Common myeloid progenitor, CD34-positive (primary cell): Measurements from ENCODE around the gene ASIC2.
A peak's percentile ranks its signal among the peaks of the same experiment; 100 is the strongest.

Experiments used
- CTCF ChIA-PET: fragments of 350-600 bp; sonication (Branson Sonifier 250); formaldehyde crosslinking; loops from one replicate; lab custom pipeline; 2021; ENCODE audit warnings: antibody characterized with exemption; lab: Charles Lee
- POLR2A ChIA-PET: fragments of 350-600 bp; sonication (Branson Sonifier 250); formaldehyde crosslinking; loops from one replicate; lab custom pipeline; 2021; ENCODE audit warnings: antibody characterized with exemption; lab: Charles Lee
- DNase-seq, 3 donors: peaks; one replicate each; pipeline versions ENCODE4 v3.0.0 to v3.0.0-alpha.2; 2013
- H3K27ac ChIP-seq, 2 experiments: 1 replicate in 1 of 2; 2 replicates in 1 of 2; pipeline ENCODE4 v1.7.0; 2013; ENCODE audit warnings: inconsistent platforms in 2 of 2, low read length in 2 of 2, mild to moderate bottlenecking in 2 of 2, low read depth in 1 of 2, moderate library complexity in 1 of 2; ENCODE audit not compliant: severe bottlenecking in 2 of 2, insufficient read depth in 1 of 2, poor library complexity in 1 of 2
- H3K27me3 ChIP-seq, 5 experiments: replicated peaks in 2 of 5; 1 replicate in 3 of 5; 2 replicates in 2 of 5; pipeline versions ENCODE4 v1.6.1 to v1.7.0; 2013; ENCODE audit warnings: low read length in 4 of 5, mild to moderate bottlenecking in 2 of 5, moderate library complexity in 2 of 5, inconsistent platforms in 1 of 5; ENCODE audit not compliant: insufficient read depth in 5 of 5, control insufficient read depth in 4 of 5
- H3K36me3 ChIP-seq, 4 experiments: 1 replicate in 2 of 4; 2 replicates in 2 of 4; pipeline versions ENCODE4 v1.6.1 to v1.7.0; 2013; ENCODE audit warnings: low read length in 3 of 4, control low read depth in 1 of 4, mild to moderate bottlenecking in 1 of 4; ENCODE audit not compliant: control insufficient read depth in 4 of 4, insufficient read depth in 4 of 4
- H3K4me1 ChIP-seq, 4 experiments: 1 replicate in 3 of 4; 2 replicates in 1 of 4; pipeline versions ENCODE4 v1.6.1 to v1.7.1; 2013; ENCODE audit warnings: low read length in 3 of 4, mild to moderate bottlenecking in 3 of 4, control low read depth in 1 of 4, inconsistent platforms in 1 of 4, moderate library complexity in 1 of 4; ENCODE audit not compliant: control insufficient read depth in 4 of 4, insufficient read depth in 4 of 4; ENCODE audit errors: control extremely low read depth in 1 of 4
- H3K4me3 ChIP-seq, 7 experiments: 1 replicate in 4 of 7; 2 replicates in 3 of 7; pipeline versions ENCODE4 v1.5.1 to v1.7.0; 2013; ENCODE audit warnings: mild to moderate bottlenecking in 7 of 7, low read length in 6 of 7, moderate library complexity in 6 of 7, inconsistent platforms in 2 of 7, low read depth in 2 of 7, control low read depth in 1 of 7; ENCODE audit not compliant: insufficient read depth in 4 of 7, control insufficient read depth in 1 of 7; ENCODE audit errors: extremely low read depth in 1 of 7
- H3K9me3 ChIP-seq, 5 experiments: 1 replicate in 4 of 5; 2 replicates in 1 of 5; pipeline versions ENCODE4 v1.6.1 to v1.7.1; 2013; ENCODE audit warnings: low read length in 4 of 5, mild to moderate bottlenecking in 2 of 5, inconsistent platforms in 1 of 5, low read depth in 1 of 5, moderate library complexity in 1 of 5; ENCODE audit not compliant: control insufficient read depth in 4 of 5, insufficient read depth in 2 of 5; ENCODE audit errors: control extremely low read depth in 1 of 5
- WGBS: methylation state at CpG from one replicate; pipeline ENCODE4 v1.1.5; 2013; ENCODE audit not compliant: insufficient coverage; 5-methylcytosine and 5-hydroxymethylcytosine counted together

Gene ASIC2

GRCh38 chr17:33210285-33210684 lies 82.8 kb downstream of the ASIC2 start:
- Histone ChIP-seq H3K4me1 (no peaks in the 10 kb centered on the region), H3K27ac (no peak overlapping the region), H3K27me3 (peaks cover 0 to 18% (median 0%) of the 10 kb centered on the region in 5 experiments), H3K4me3 (no peak overlapping the region), H3K9me3 (no peaks in the 10 kb centered on the region), H3K36me3 (no peaks in the 10 kb centered on the region)
- WGBS = 0% methylated on average over 1 of the region's 2 CpGs
- DNase-seq = peak in 2 of 3 donors; percentile 8 to 15
- ChIA-PET CTCF (no interaction called here), POLR2A (no interaction called here)

GRCh38 chr17:33209671-33210070 lies 83.4 kb downstream of the ASIC2 start:
- CTCF ChIA-PET = interaction anchor here (1.6 kb wide), 1 partner anchor 12 kb away, joined by 4 read pairs; no protein-coding TSS in a partner anchor
- H3K36me3 ChIP-seq = no peaks in the 10 kb centered on the region
- POLR2A ChIA-PET = no interaction called here
- DNase-seq = no peak
- 54% methylated on average over 2 of the region's 2 CpGs for WGBS
- H3K4me1 ChIP-seq = no peaks in the 10 kb centered on the region
- H3K27ac ChIP-seq = no peak overlapping the region
- no peaks in the 10 kb centered on the region for H3K9me3 ChIP-seq
- H3K4me3 ChIP-seq = no peak overlapping the region
- H3K27me3 ChIP-seq = peaks cover 0 to 18% (median 0%) of the 10 kb centered on the region in 5 experiments

GRCh38 chr17:33207231-33207630 lies 85.9 kb downstream of the ASIC2 start:
- POLR2A ChIA-PET = no interaction called here
- DNase-seq = no peak

DNA sequence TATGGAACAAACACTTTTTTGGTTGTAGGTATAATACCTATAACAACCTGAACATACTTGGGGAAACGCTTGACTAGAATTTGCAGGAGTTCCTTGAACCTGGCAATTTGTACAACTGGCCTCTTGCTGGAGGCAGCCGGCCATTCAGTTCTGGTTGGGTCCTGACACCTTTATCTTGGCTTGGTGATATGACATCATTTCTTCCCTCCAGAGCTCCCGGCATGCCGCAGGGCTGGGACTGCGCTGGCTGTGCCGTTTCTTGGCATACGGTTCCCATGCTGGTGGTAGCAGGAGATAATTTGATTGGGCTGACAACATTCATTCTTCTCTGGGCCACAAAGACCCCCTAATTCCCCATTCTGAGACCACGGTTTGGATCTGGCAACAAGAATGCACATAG lies 87.5 kb downstream of the ASIC2 start:
- no peaks in the 10 kb centered on the region for H3K9me3 ChIP-seq
- CTCF ChIA-PET = no interaction called here
- WGBS = 100% methylated on average over 6 of the region's 8 CpGs

More at GRCh38 chr17:33207231-33207630, 85.9 kb downstream of the ASIC2 start:
- peaks cover 0 to 19% (median 4%) of the 10 kb centered on the region in 5 experiments for H3K27me3 ChIP-seq
- H3K36me3 ChIP-seq = no peaks in the 10 kb centered on the region
- H3K4me1 ChIP-seq = no peaks in the 10 kb centered on the region
- H3K9me3 ChIP-seq = no peaks in the 10 kb centered on the region
- H3K27ac ChIP-seq = no peak overlapping the region
- CTCF ChIA-PET = no interaction called here
- 96% methylated on average over 3 of the region's 4 CpGs for WGBS
- no peak overlapping the region for H3K4me3 ChIP-seq

GRCh38 chr17:33204701-33205100 lies 88.4 kb downstream of the ASIC2 start:
- Histone ChIP-seq H3K4me3 (no peak overlapping the region), H3K27ac (no peak overlapping the region), H3K36me3 (no peaks in the 10 kb centered on the region), H3K4me1 (no peaks in the 10 kb centered on the region), H3K9me3 (no peaks in the 10 kb centered on the region), H3K27me3 (peaks cover 0 to 27% (median 4%) of the 10 kb centered on the region in 5 experiments)
- ChIA-PET POLR2A (no interaction called here), CTCF (no interaction called here)
- 81% methylated on average over 2 of the region's 2 CpGs for WGBS
- no peak for DNase-seq

More for the DNA sequence above, 87.5 kb downstream of the ASIC2 start:
- H3K27me3 ChIP-seq = peaks cover 0 to 23% (median 4%) of the 10 kb centered on the region in 5 experiments
- no peaks in the 10 kb centered on the region for H3K4me1 ChIP-seq
- no peak for DNase-seq
- H3K27ac ChIP-seq = no peak overlapping the region
- H3K36me3 ChIP-seq = no peaks in the 10 kb centered on the region
- H3K4me3 ChIP-seq = no peak overlapping the region
- POLR2A ChIA-PET = no interaction called here

- Histone ChIP-seq H3K36me3 (no peaks in the 10 kb centered on the region), H3K9me3 (no peaks in the 10 kb centered on the region), H3K27me3 (peaks cover 0 to 27% (median 4%) of the 10 kb centered on the region in 5 experiments), H3K4me1 (no peaks in the 10 kb centered on the region), H3K27ac (no peak overlapping the region), H3K4me3 (no peak overlapping the region)
- no peak for DNase-seq
- POLR2A ChIA-PET = no interaction called here
- CTCF ChIA-PET = no interaction called here
- 83% methylated on average over 2 of the region's 3 CpGs for WGBS
Observed at GRCh38 chr17:33204156-33204555, 88.9 kb downstream of the ASIC2 start.

DNA sequence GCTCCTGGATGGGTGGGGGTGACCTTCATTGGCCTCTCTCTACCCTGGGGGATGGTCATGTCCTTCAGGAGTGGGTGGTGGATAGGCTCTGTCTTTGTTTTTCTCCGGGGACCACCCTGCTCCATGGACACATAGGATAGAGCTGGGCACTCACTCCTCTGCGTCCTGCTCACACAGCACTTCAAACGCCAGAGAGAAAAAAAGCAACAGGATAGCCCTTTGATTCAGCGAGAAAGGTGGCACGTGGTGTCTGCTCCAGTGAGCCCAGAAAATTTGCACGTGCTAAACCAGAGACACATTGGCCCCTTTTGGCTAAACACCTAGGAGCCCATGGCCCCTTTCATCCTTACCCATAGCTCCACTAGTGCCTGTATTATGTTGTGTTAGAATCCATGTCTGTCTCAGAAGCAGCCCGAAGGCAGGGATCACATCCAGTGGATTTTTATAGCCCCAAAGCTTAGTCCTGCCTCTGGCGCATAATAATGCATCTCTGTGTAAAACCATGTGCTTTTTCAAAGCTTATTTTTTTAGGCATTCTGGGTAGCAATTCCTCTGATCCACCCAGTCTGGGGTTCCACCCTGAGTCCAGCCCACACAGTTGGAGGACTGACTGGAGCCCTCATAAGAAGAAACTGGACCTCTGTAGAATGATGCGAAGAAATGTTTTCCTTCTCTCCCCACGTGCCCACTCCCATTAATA lies 90.1 kb downstream of the ASIC2 start:
- Histone ChIP-seq H3K27me3 (peaks cover 0 to 30% (median 4%) of the 10 kb centered on the region in 5 experiments), H3K9me3 (no peaks in the 10 kb centered on the region), H3K36me3 (no peaks in the 10 kb centered on the region), H3K27ac (no peak overlapping the region), H3K4me3 (no peak overlapping the region), H3K4me1 (no peaks in the 10 kb centered on the region)
- CTCF ChIA-PET = no interaction called here
- WGBS = 45% methylated on average over 8 of the region's 10 CpGs
- POLR2A ChIA-PET = no interaction called here
- no peak for DNase-seq
